ENCODE measurements around the gene CLASRP.

CLASRP gene

GRCh38 chr19:45021971-45022370 is 16.9 kb upstream of the CLASRP start:
- no peak overlapping the region for H3K4me3 ChIP-seq (replicated peaks; ENCODE audit: insufficient read depth, low read length)
- DNase-seq (ENCODE audit: low read depth in 1 of 2, low spot score in 1 of 2): no peak
- H3K27ac ChIP-seq (replicated peaks): no peak overlapping the region
- no peaks in the 10 kb centered on the region for H3K27me3 ChIP-seq (ENCODE audit: insufficient read depth, poor library complexity, severe bottlenecking)
- no peak for TF ChIP-seq POLR2AphosphoS5 (IDR thresholded peaks at IDR 0.05; ENCODE audit: low read depth)
- TF ChIP-seq CTCF (IDR thresholded peaks at IDR 0.05; ENCODE audit: insufficient read depth, low read length): no peak
- TF ChIP-seq REST (IDR thresholded peaks at IDR 0.05; ENCODE audit: insufficient replicate concordance, low read depth): no peak
- TF ChIP-seq SPI1 (IDR thresholded peaks at IDR 0.05; ENCODE audit: borderline replicate concordance, low read depth): no peak

GRCh38 chr19:45023048-45023447 is 15.8 kb upstream of the CLASRP start:
- no peak for DNase-seq (ENCODE audit: low read depth in 1 of 2, low spot score in 1 of 2)
- Histone ChIP-seq H3K27me3 (ENCODE audit: insufficient read depth, poor library complexity, severe bottlenecking) (no peaks in the 10 kb centered on the region), H3K27ac (replicated peaks) (no peak overlapping the region), H3K4me3 (replicated peaks; ENCODE audit: insufficient read depth, low read length) (no peak overlapping the region)
- TF ChIP-seq POLR2AphosphoS5 (IDR thresholded peaks at IDR 0.05; ENCODE audit: low read depth) (no peak), SPI1 (IDR thresholded peaks at IDR 0.05; ENCODE audit: borderline replicate concordance, low read depth) (no peak), CTCF (IDR thresholded peaks at IDR 0.05; ENCODE audit: insufficient read depth, low read length) (no peak), REST (IDR thresholded peaks at IDR 0.05; ENCODE audit: insufficient replicate concordance, low read depth) (no peak), GABPA (IDR thresholded peaks at IDR 0.05; ENCODE audit: low read depth) (no peak)

GRCh38 chr19:45025264-45025663 is 13.6 kb upstream of the CLASRP start:
- no peak for TF ChIP-seq REST (IDR thresholded peaks at IDR 0.05; ENCODE audit: insufficient replicate concordance, low read depth)
- TF ChIP-seq SPI1 (IDR thresholded peaks at IDR 0.05; ENCODE audit: borderline replicate concordance, low read depth): no peak
- no peak for TF ChIP-seq POLR2AphosphoS5 (IDR thresholded peaks at IDR 0.05; ENCODE audit: low read depth)
- TF ChIP-seq GABPA (IDR thresholded peaks at IDR 0.05; ENCODE audit: low read depth): no peak
- no peak for TF ChIP-seq CTCF (IDR thresholded peaks at IDR 0.05; ENCODE audit: insufficient read depth, low read length)
- H3K4me3 ChIP-seq (replicated peaks; ENCODE audit: insufficient read depth, low read length): no peak overlapping the region
- no peaks in the 10 kb centered on the region for H3K27me3 ChIP-seq (ENCODE audit: insufficient read depth, poor library complexity, severe bottlenecking)
- H3K27ac ChIP-seq (replicated peaks): no peak overlapping the region
- DNase-seq (ENCODE audit: low read depth in 1 of 2, low spot score in 1 of 2): no peak

Measured in HL-60 (cell line).